ENCODE measurements around the gene DGKI. TPM values are rescaled to one million over a fixed set of nuclear protein-coding genes. Genes with fewer than 3 reads are reported as not detected.

The DGKI gene
- polyA plus RNA-seq, 2 of the 4 experiments (the other 2 are of a cell fraction): 0.05 to 0.08 TPM

DNA sequence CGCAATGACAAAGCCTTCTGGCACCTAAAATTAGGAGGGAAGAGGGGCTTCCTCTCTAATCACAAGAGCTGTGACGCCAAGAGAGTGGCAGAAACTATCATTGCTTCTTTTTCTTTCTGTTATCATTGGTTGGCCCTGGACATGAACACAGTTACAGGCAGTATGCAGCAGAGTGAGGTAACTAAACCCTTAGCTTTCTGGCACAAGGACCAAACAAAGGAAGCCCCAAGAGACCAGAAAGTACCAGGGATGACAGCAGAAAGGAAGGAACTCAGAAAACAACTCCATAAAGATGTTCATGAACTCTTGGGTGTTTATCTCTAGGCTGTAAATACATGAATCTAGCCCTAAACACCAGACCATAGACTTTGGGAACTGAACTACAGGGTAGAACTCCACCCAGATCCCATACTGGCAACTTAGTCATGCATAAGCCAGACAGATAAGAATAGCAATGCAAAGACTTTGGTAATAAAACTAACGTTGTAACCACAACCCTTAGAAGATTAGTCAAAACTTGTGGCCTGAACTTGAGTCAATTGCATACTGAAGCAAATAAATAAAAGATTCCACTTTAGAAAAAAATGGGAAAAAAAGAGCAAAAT is 307.6 kb downstream of the DGKI start (continued):
- no peak for TF ChIP-seq HOXB5 (CRISPR knock-in tag; IDR thresholded peaks at IDR 0.05)

DNA sequence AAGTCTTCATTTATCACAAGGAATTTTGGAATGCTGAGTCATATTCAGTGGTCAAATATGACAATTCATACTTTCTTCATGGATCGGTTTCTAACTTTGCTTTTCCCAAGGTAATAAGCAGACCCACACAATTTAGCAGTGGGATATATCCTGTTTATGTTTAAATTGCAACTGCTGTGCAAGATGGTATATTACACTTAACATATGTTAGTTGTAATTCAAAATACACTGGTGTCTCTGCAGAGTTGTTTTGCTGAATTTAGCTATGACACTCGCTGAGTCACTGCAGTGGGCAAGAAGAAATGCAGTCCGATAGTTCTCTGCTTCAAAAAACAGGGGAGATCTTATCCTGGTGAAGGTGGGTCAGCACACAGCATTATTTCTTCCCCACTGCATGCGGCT is 308.4 kb downstream of the DGKI start:
- no peak overlapping the region for H3K4me2 ChIP-seq
- no peaks in the 10 kb centered on the region for H3K4me1 ChIP-seq
- DNase-seq (ENCODE audit: low read depth in 1 of 2, low spot score in 1 of 2) (no peak), ATAC-seq (no peak), FAIRE-seq (no peak)
- WGBS (ENCODE audit: missing lambda C conversion rate): 33% methylated on average over 4 of the region's 4 CpGs
- POLR2A ChIA-PET: no interaction called here
- no peaks in the 10 kb centered on the region for H3K9me3 ChIP-seq
- no peak overlapping the region for H3K4me3 ChIP-seq
- CTCF ChIA-PET: no interaction called here
- TF ChIP-seq, protein P1, sequence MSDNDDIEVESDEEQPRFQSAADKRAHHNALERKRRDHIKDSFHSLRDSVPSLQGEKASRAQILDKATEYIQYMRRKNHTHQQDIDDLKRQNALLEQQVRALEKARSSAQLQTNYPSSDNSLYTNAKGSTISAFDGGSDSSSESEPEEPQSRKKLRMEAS (IDR thresholded peaks at IDR 0.05): no peak
- TF ChIP-seq EHMT2 (IDR thresholded peaks at IDR 0.05; ENCODE audit: low read depth): no peak
- TF ChIP-seq CBX2 (IDR thresholded peaks at IDR 0.05; ENCODE audit: borderline replicate concordance, low read depth): no peak
- no peak for TF ChIP-seq TFCP2L1 (CRISPR knock-in tag; IDR thresholded peaks at IDR 0.05)
- TF ChIP-seq HOXA7 (CRISPR knock-in tag; IDR thresholded peaks at IDR 0.05): no peak
- no peak for TF ChIP-seq ZSCAN20 (CRISPR knock-in tag; IDR thresholded peaks at IDR 0.05)
- TF ChIP-seq, protein P2, sequence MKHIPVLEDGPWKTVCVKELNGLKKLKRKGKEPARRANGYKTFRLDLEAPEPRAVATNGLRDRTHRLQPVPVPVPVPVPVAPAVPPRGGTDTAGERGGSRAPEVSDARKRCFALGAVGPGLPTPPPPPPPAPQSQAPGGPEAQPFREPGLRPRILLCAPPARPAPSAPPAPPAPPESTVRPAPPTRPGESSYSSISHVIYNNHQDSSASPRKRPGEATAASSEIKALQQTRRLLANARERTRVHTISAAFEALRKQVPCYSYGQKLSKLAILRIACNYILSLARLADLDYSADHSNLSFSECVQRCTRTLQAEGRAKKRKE (CRISPR knock-in tag; IDR thresholded peaks at IDR 0.05; ENCODE audit: low read depth): no peak
- no peak for TF ChIP-seq SMC3 (IDR thresholded peaks at IDR 0.05)
- TF ChIP-seq MAZ (IDR thresholded peaks at IDR 0.05; ENCODE audit: borderline replicate concordance, low read depth, low read length): no peak
- TF ChIP-seq, protein P3, sequence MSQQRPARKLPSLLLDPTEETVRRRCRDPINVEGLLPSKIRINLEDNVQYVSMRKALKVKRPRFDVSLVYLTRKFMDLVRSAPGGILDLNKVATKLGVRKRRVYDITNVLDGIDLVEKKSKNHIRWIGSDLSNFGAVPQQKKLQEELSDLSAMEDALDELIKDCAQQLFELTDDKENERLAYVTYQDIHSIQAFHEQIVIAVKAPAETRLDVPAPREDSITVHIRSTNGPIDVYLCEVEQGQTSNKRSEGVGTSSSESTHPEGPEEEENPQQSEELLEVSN (IDR thresholded peaks at IDR 0.05; ENCODE audit: borderline replicate concordance, low read depth): no peak
- TF ChIP-seq HOXB13 (CRISPR knock-in tag; IDR thresholded peaks at IDR 0.05; ENCODE audit: low read depth): no peak
- no peak for TF ChIP-seq RNF2 (IDR thresholded peaks at IDR 0.05; ENCODE audit: borderline replicate concordance, low read depth)
- TF ChIP-seq, protein P4, sequence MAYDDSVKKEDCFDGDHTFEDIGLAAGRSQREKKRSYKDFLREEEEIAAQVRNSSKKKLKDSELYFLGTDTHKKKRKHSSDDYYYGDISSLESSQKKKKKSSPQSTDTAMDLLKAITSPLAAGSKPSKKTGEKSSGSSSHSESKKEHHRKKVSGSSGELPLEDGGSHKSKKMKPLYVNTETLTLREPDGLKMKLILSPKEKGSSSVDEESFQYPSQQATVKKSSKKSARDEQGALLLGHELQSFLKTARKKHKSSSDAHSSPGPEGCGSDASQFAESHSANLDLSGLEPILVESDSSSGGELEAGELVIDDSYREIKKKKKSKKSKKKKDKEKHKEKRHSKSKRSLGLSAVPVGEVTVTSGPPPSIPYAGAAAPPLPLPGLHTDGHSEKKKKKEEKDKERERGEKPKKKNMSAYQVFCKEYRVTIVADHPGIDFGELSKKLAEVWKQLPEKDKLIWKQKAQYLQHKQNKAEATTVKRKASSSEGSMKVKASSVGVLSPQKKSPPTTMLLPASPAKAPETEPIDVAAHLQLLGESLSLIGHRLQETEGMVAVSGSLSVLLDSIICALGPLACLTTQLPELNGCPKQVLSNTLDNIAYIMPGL (CRISPR knock-in tag; IDR thresholded peaks at IDR 0.05; ENCODE audit: borderline replicate concordance): no peak
- TF ChIP-seq MAFK (IDR thresholded peaks at IDR 0.05; ENCODE audit: partially characterized antibody): no peak
- no peak for TF ChIP-seq KDM1A (IDR thresholded peaks at IDR 0.05; ENCODE audit: low read depth)
- TF ChIP-seq RAD21 (conservative IDR thresholded peaks at IDR 0.05 in 1 of 2, IDR thresholded peaks at IDR 0.05 in 1 of 2): no peak
- no peak for TF ChIP-seq TP53 (CRISPR knock-in tag; IDR thresholded peaks at IDR 0.05)
- H3K27ac ChIP-seq: no peak overlapping the region

DNA sequence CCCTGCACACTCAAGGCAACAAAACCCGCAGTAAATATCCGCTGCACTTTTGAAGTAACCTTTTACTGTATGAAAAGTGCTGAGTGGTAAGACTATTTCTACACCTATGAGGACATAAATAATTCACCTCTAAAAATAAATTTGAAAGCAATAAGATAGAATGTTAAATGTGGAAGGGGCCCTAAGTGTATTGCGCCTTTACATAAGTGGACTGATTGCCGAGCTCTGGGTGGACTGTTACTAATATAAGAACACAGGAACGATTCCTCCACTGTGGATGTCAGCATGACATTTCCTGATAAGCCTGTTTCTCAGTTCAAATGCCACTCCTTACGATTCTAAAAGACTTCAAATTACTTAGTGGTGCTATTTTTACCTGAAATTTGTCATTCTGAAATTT is 311.2 kb downstream of the DGKI start:
- H3K4me2 ChIP-seq: no peak overlapping the region
- TF ChIP-seq GATA3 (IDR thresholded peaks at IDR 0.05; ENCODE audit: borderline replicate concordance) (no peak), CBX2 (IDR thresholded peaks at IDR 0.05; ENCODE audit: borderline replicate concordance, low read depth) (no peak), RNF2 (IDR thresholded peaks at IDR 0.05; ENCODE audit: borderline replicate concordance, low read depth) (no peak), BHLHE40 (IDR thresholded peaks at IDR 0.05; ENCODE audit: low read depth, low read length) (no peak), SMC3 (IDR thresholded peaks at IDR 0.05) (no peak), ZFP36 (IDR thresholded peaks at IDR 0.05; ENCODE audit: borderline replicate concordance, partially characterized antibody) (no peak), TP53 (CRISPR knock-in tag; IDR thresholded peaks at IDR 0.05) (no peak), SREBF2 (IDR thresholded peaks at IDR 0.05) (no peak), HOXB5 (CRISPR knock-in tag; IDR thresholded peaks at IDR 0.05) (no peak), RARB (CRISPR knock-in tag; IDR thresholded peaks at IDR 0.05) (no peak)
- CTCF ChIA-PET: no interaction called here
- DNase-seq (ENCODE audit: low read depth in 1 of 2, low spot score in 1 of 2) (no peak), ATAC-seq (no peak), FAIRE-seq (no peak)
- H3K4me3 ChIP-seq: no peak overlapping the region
- H3K27ac ChIP-seq: no peak overlapping the region
- WGBS (ENCODE audit: missing lambda C conversion rate): 26% methylated on average over 6 of the region's 6 CpGs
- H3K4me1 ChIP-seq: no peaks in the 10 kb centered on the region
- POLR2A ChIA-PET: no interaction called here
- no peaks in the 10 kb centered on the region for H3K9me3 ChIP-seq
